Measurements from ENCODE around the gene LIN7B. TPM values are rescaled to one million over a fixed set of nuclear protein-coding genes. Genes with fewer than 3 reads are reported as not detected.

Gene LIN7B
- total RNA-seq, 2 donors from 2014 or later: 9.5 to 14.9 TPM

GRCh38 chr19:49101160-49101559 lies 13.0 kb upstream of the LIN7B start:
- Mint-ChIP-seq H3K27me3 (ENCODE audit: insufficient read depth) (no peaks in the 10 kb centered on the region), H3K9me3 (no peaks in the 10 kb centered on the region), H3K36me3 (ENCODE audit: low read depth) (peaks cover 71% of the 10 kb centered on the region), H3K4me3 (no peak overlapping the region), H3K4me1 (peaks cover 1% of the 10 kb centered on the region), H3K27ac (no peak overlapping the region)
- no peaks in the 10 kb centered on the region for H3K9me3 ChIP-seq (ENCODE audit: control insufficient read depth, low read length)
- H3K27me3 ChIP-seq (ENCODE audit: control insufficient read depth, insufficient read depth, low read length, poor library complexity, severe bottlenecking): no peaks in the 10 kb centered on the region
- H3K4me3 ChIP-seq (ENCODE audit: low read length): no peak overlapping the region
- DNase-seq: no peak
- no peak overlapping the region for H3K27ac ChIP-seq (ENCODE audit: low read depth, low read length)
- H3K4me1 ChIP-seq (ENCODE audit: control insufficient read depth, insufficient read depth, low read length): peaks cover 10% of the 10 kb centered on the region
- peaks cover 89% of the 10 kb centered on the region for H3K36me3 ChIP-seq (ENCODE audit: control insufficient read depth, insufficient read depth, low read length)
- H3K9ac ChIP-seq (ENCODE audit: extremely low read depth, low read length, poor library complexity, severe bottlenecking): no peak overlapping the region
- WGBS, 2 experiments (ENCODE audit: insufficient coverage in 1 of 2, insufficient read length in 1 of 2): 87 to 93% methylated on average over 3 to 12 of the region's 12 CpGs
- TF ChIP-seq CTCF (conservative IDR thresholded peaks at IDR 0.05): no peak

- peaks cover 4% of the 10 kb centered on the region for H3K4me1 Mint-ChIP-seq
- H3K4me3 ChIP-seq (ENCODE audit: low read length): no peak overlapping the region
- H3K27ac Mint-ChIP-seq: no peak overlapping the region
- H3K9ac ChIP-seq (ENCODE audit: extremely low read depth, low read length, poor library complexity, severe bottlenecking): no peak overlapping the region
- no peaks in the 10 kb centered on the region for H3K27me3 Mint-ChIP-seq (ENCODE audit: insufficient read depth)
- H3K9me3 Mint-ChIP-seq: no peaks in the 10 kb centered on the region
- H3K27me3 ChIP-seq (ENCODE audit: control insufficient read depth, insufficient read depth, low read length, poor library complexity, severe bottlenecking): no peaks in the 10 kb centered on the region
- TF ChIP-seq CTCF (conservative IDR thresholded peaks at IDR 0.05): no peak
- H3K4me3 Mint-ChIP-seq: no peak overlapping the region
- 93 to 95% methylated on average over 8 to 12 of the region's 12 CpGs for WGBS, 2 experiments (ENCODE audit: insufficient coverage in 1 of 2, insufficient read length in 1 of 2)
- no peak for DNase-seq
- peaks cover 10% of the 10 kb centered on the region for H3K4me1 ChIP-seq (ENCODE audit: control insufficient read depth, insufficient read depth, low read length)
- peaks cover 89% of the 10 kb centered on the region for H3K36me3 ChIP-seq (ENCODE audit: control insufficient read depth, insufficient read depth, low read length)
- H3K27ac ChIP-seq (ENCODE audit: low read depth, low read length): peak overlapping the region; percentile 68
- H3K36me3 Mint-ChIP-seq (ENCODE audit: low read depth): peaks cover 71% of the 10 kb centered on the region
- no peaks in the 10 kb centered on the region for H3K9me3 ChIP-seq (ENCODE audit: control insufficient read depth, low read length)
Measured at GRCh38 chr19:49102303-49102702, 11.9 kb upstream of the LIN7B start.

GRCh38 chr19:49103331-49104085 lies 10.7 kb upstream of the LIN7B start:
- Mint-ChIP-seq H3K27ac (no peak overlapping the region), H3K36me3 (ENCODE audit: low read depth) (peaks cover 70% of the 10 kb centered on the region), H3K27me3 (ENCODE audit: insufficient read depth) (no peaks in the 10 kb centered on the region), H3K4me3 (no peak overlapping the region), H3K9me3 (no peaks in the 10 kb centered on the region), H3K4me1 (peaks cover 2% of the 10 kb centered on the region)
- H3K4me1 ChIP-seq (ENCODE audit: control insufficient read depth, insufficient read depth, low read length): no peaks in the 10 kb centered on the region
- H3K36me3 ChIP-seq (ENCODE audit: control insufficient read depth, insufficient read depth, low read length): peaks cover 89% of the 10 kb centered on the region
- no peak for DNase-seq
- peak overlapping the region; percentile 73 for H3K27ac ChIP-seq (ENCODE audit: low read depth, low read length)
- WGBS, 2 experiments (ENCODE audit: insufficient coverage in 1 of 2, insufficient read length in 1 of 2): 92 to 98% methylated on average over 8 to 32 of the region's 33 CpGs
- no peak overlapping the region for H3K9ac ChIP-seq (ENCODE audit: extremely low read depth, low read length, poor library complexity, severe bottlenecking)
- no peaks in the 10 kb centered on the region for H3K9me3 ChIP-seq (ENCODE audit: control insufficient read depth, low read length)
- H3K4me3 ChIP-seq (ENCODE audit: low read length): no peak overlapping the region
- H3K27me3 ChIP-seq (ENCODE audit: control insufficient read depth, insufficient read depth, low read length, poor library complexity, severe bottlenecking): no peaks in the 10 kb centered on the region
- TF ChIP-seq CTCF (conservative IDR thresholded peaks at IDR 0.05): no peak
